Psoas muscle (tissue), 8 donors: ENCODE results near the gene DYRK4. TPM values are rescaled to one million over a fixed set of nuclear protein-coding genes. Genes with fewer than 3 reads are reported as not detected.

Experiments used
- ATAC-seq, 4 donors: fragments of 200-7000 bp; cut with Tn5 transposase; one replicate each; pipeline ENCODE4 v1.9.1; 2020; ENCODE audit warnings: moderate library complexity in 3 of 4, mild to moderate bottlenecking in 2 of 4
- DNase-seq, 2 donors: peaks; one replicate each; pipeline ENCODE4 v3.0.0-alpha.2; 2020
- H3K27ac ChIP-seq: fragments of 200-600 bp; one replicate; pipeline ENCODE4 v1.8.0; 2022
- H3K27me3 ChIP-seq, 3 donors: fragments of 200-600 bp in 1 of 3; one replicate each; pipeline versions ENCODE4 v1.6.1 to v1.8.0; 2013 to 2022; ENCODE audit warnings: low read length in 2 of 3, mild to moderate bottlenecking in 2 of 3, moderate library complexity in 1 of 3; ENCODE audit not compliant: insufficient read depth in 3 of 3
- H3K36me3 ChIP-seq, 2 donors: fragments of 200-600 bp in 1 of 2; one replicate each; pipeline versions ENCODE4 v1.6.1 to v1.8.0; 2013 to 2022; ENCODE audit warnings: low read depth in 1 of 2, mild to moderate bottlenecking in 1 of 2, moderate library complexity in 1 of 2; ENCODE audit not compliant: insufficient read depth in 1 of 2
- H3K4me1 ChIP-seq: fragments of 200-600 bp; one replicate; pipeline ENCODE4 v1.8.0; 2022
- H3K4me3 ChIP-seq: fragments of 200-600 bp; one replicate; pipeline ENCODE4 v1.8.0; 2022; ENCODE audit warnings: mild to moderate bottlenecking
- H3K9me3 ChIP-seq: fragments of 200-600 bp; one replicate; pipeline ENCODE4 v1.8.0; 2022
- CTCF ChIP-seq: fragments of 200-600 bp; IDR thresholded peaks from one replicate; pipeline ENCODE4 v1.8.0; 2022; ENCODE audit warnings: antibody characterized with exemption
- WGBS, 3 donors: extraction: QIAGEN DNeasy Blood & Tissue Kit; methylation state at CpG; one replicate each; pipeline versions ENCODE4 v1.1.6 to v1.1.7; 2013; 5-methylcytosine and 5-hydroxymethylcytosine counted together
- intact Hi-C, 2 donors: fragments of 100-400 bp; cut with DNase I; formaldehyde crosslinking; loops; one replicate each; pipeline versions ENCODE4 v1.11.0 to v1.14.2; 2022
- polyA plus RNA-seq, 3 donors: library from polyadenylated mRNA; stranded (reverse); fragments of 200-250 nt; gene quantifications; one replicate each; pipeline ENCODE4 v1.2.3, GENCODE V29; 2013
- total RNA-seq, 4 donors: library from RNA; stranded (reverse); fragmentation: NEBNext Ultra II Directional in 2 of 4; extraction: Animal tissue kit (Norgen Biotek cat#: 25700) in 2 of 4; gene quantifications; one replicate each; pipeline versions ENCODE4 v1.2.1 to v1.2.4, GENCODE V29; 2021 to 2023
- donor health status: healthy with polysubstance abuse.
- donor health status: DM: no; HTN: no; CAD: no; lungs with moderate emphysema.
- donor health status: Bipolar disorder and iron deficiency.
- donor health status: healthy.
- donor health status: DM: yes; HTN: yes; CAD: no.
- donor health status: DM: no; HTN: no; CAD: no.
- donor health status: DM: no; HTN: no; CAD: no.
- donor health status: DM: yes; HTN: yes; CAD: no.

The DYRK4 gene
- total and polyA plus RNA-seq, 7 donors = 18.3 to 28.8 (median 22.9) TPM

GRCh38 chr12:4530160-4530559 is 31.8 kb upstream of the DYRK4 start:
- no peak overlapping the region for H3K27ac ChIP-seq
- no peak overlapping the region for H3K4me3 ChIP-seq
- no peaks in the 10 kb centered on the region for H3K4me1 ChIP-seq
- no peaks in the 10 kb centered on the region for H3K27me3 ChIP-seq
- WGBS, 3 donors = 71 to 79% (median 73%) methylated on average over 1 of the region's 1 CpG
- H3K36me3 ChIP-seq = peaks cover 0 to 70% of the 10 kb centered on the region in 2 donors
- DNase-seq = no peak
- intact Hi-C loops = loop anchor here in 1 of 2 donors (5.0 to 10.0 kb wide), 4 partner anchors 125 to 645 kb away; no protein-coding TSS in a partner anchor
- H3K9me3 ChIP-seq = no peaks in the 10 kb centered on the region
- TF ChIP-seq CTCF = no peak
- no peak for ATAC-seq

- Histone ChIP-seq H3K4me3 (no peak overlapping the region), H3K9me3 (no peaks in the 10 kb centered on the region), H3K27ac (no peak overlapping the region), H3K36me3 (peaks cover 0 to 75% of the 10 kb centered on the region in 2 donors), H3K27me3 (no peaks in the 10 kb centered on the region), H3K4me1 (no peaks in the 10 kb centered on the region)
- ATAC-seq = no peak
- no peak for DNase-seq
- WGBS, 3 donors = 76 to 89% (median 88%) methylated on average over 6 of the region's 6 CpGs
- no peak for TF ChIP-seq CTCF
- intact Hi-C loops = loop anchor here in 1 of 2 donors (5.0 to 10.0 kb wide), 4 partner anchors 124 to 646 kb away; no protein-coding TSS in a partner anchor
Measured at GRCh38 chr12:4530982-4531586, 30.9 kb upstream of the DYRK4 start.

- H3K27ac ChIP-seq = no peak overlapping the region
- peaks cover 9% of the 10 kb centered on the region for H3K4me1 ChIP-seq
- H3K27me3 ChIP-seq = no peaks in the 10 kb centered on the region
- no peak for ATAC-seq
- DNase-seq = no peak
- 90% methylated on average over 4 of the region's 4 CpGs for WGBS, 3 donors
- no peak overlapping the region for H3K4me3 ChIP-seq
- no peak for TF ChIP-seq CTCF
- peaks cover 0 to 53% of the 10 kb centered on the region in 2 donors for H3K36me3 ChIP-seq
- H3K9me3 ChIP-seq = no peaks in the 10 kb centered on the region
- intact Hi-C loops = loop anchor here in 1 of 2 donors (10.0 kb wide), 2 partner anchors 120 to 650 kb away; no protein-coding TSS in a partner anchor
Measured at GRCh38 chr12:4535092-4535491, 26.9 kb upstream of the DYRK4 start.

- intact Hi-C loops = loop anchor here in 1 of 2 donors (10.0 kb wide), 2 partner anchors 119 to 651 kb away; no protein-coding TSS in a partner anchor
- ATAC-seq (no peak), DNase-seq (no peak)
- H3K27ac ChIP-seq = no peak overlapping the region
- H3K27me3 ChIP-seq = no peaks in the 10 kb centered on the region
- peaks cover 0 to 46% of the 10 kb centered on the region in 2 donors for H3K36me3 ChIP-seq
- no peak for TF ChIP-seq CTCF
- no peaks in the 10 kb centered on the region for H3K9me3 ChIP-seq
- H3K4me3 ChIP-seq = no peak overlapping the region
- peaks cover 9% of the 10 kb centered on the region for H3K4me1 ChIP-seq
- 60 to 70% (median 64%) methylated on average over 2 of the region's 2 CpGs for WGBS, 3 donors
Measured at GRCh38 chr12:4535871-4536270, 26.1 kb upstream of the DYRK4 start.
